GM23338 (cell line): Measurements from ENCODE around the gene NNAT.

Source experiments
- CTCF ChIP-seq, 2 experiments: fragments of 200-600 bp in 1 of 2; sonication (generic) in 1 of 2; conservative IDR thresholded peaks; 2 replicates each; pipeline versions ENCODE4 v1.5.1 to v1.6.1; 2016 to 2017; ENCODE audit warnings: antibody characterized with exemption in 2 of 2, low read depth in 2 of 2, mild to moderate bottlenecking in 2 of 2, moderate library complexity in 1 of 2
- EZH2 ChIP-seq: fragments of 200-600 bp; sonication (generic); IDR thresholded peaks from one replicate; pipeline ENCODE4 v1.8.0; 2017; ENCODE audit warnings: antibody characterized with exemption, mild to moderate bottlenecking, low read depth; ENCODE audit not compliant: unreplicated experiment
- EZH2phosphoT487 ChIP-seq: fragments of 200-600 bp; sonication (generic); IDR thresholded peaks from one replicate; pipeline ENCODE4 v1.8.1; 2018; ENCODE audit warnings: antibody characterized with exemption; ENCODE audit not compliant: unreplicated experiment

GRCh38 chr20:37477041-37477440 is 44.0 kb upstream of the NNAT start:
- no peak for TF ChIP-seq EZH2
- TF ChIP-seq CTCF (conservative IDR thresholded peaks at IDR 0.05; ENCODE audit: low read depth in 2 of 2) = no peak
- no peak for TF ChIP-seq EZH2phosphoT487
